SH-SY5Y (cell line): Measurements from ENCODE around the gene ETFA.

Source experiments
- GATA2 ChIP-seq: IDR thresholded peaks from 2 replicates; pipeline ENCODE4 v1.6.1; 2011; ENCODE audit warnings: mild to moderate bottlenecking, low read depth, low read length
- GATA3 ChIP-seq: IDR thresholded peaks from 2 replicates; pipeline ENCODE4 v1.6.1; 2011; ENCODE audit warnings: low read depth, mild to moderate bottlenecking, low read length, moderate library complexity

ETFA gene

DNA sequence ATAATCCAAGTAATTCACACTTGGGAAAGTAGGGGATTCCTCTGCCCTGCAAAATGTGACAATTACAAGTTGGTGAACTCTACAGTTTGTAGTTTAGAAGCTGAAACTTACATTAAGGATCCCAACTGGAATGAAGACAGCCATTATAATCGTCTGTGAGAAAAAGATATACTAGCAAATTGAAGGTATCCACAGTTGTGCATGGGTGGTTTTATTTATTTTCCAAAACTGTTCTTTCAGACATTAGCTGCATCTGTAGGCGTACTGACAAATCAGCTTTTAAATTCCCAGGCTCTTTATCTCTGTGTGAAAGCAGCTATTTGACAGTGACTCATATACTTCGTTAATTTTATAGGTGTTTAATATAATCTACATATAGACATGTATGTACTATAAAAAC lies 12.8 kb upstream of the ETFA start:
- TF ChIP-seq GATA2 = no peak
- TF ChIP-seq GATA3 = no peak

DNA sequence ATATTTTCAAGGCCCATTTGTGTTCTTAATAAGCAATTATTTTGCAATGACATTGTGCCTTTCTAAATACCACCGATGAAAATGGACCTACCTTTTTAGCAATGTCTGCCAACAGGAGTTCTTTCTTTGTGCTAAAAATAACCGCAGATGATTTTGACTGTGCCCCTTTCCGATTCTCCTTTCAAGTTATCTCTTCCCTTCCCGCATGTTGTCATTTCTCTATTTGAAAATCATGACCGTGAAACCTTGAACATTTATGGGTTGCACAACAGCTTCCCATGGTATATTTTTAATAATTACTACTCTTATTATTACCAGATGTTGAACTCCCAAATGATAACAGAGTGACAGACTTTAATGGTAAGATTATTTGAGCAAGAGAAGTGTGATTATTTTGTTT lies 10.3 kb upstream of the ETFA start:
- TF ChIP-seq GATA3 = no peak
- no peak for TF ChIP-seq GATA2

- TF ChIP-seq GATA3 (no peak), GATA2 (no peak)
These were observed 9.9 kb upstream of the ETFA start for GRCh38 chr15:76321171-76321570.

GRCh38 chr15:76320012-76320411 lies 8.7 kb upstream of the ETFA start:
- no peak for TF ChIP-seq GATA3
- TF ChIP-seq GATA2 = no peak

GRCh38 chr15:76313731-76314130 lies 2.5 kb upstream of the ETFA start:
- TF ChIP-seq GATA2 (no peak), GATA3 (no peak)

DNA sequence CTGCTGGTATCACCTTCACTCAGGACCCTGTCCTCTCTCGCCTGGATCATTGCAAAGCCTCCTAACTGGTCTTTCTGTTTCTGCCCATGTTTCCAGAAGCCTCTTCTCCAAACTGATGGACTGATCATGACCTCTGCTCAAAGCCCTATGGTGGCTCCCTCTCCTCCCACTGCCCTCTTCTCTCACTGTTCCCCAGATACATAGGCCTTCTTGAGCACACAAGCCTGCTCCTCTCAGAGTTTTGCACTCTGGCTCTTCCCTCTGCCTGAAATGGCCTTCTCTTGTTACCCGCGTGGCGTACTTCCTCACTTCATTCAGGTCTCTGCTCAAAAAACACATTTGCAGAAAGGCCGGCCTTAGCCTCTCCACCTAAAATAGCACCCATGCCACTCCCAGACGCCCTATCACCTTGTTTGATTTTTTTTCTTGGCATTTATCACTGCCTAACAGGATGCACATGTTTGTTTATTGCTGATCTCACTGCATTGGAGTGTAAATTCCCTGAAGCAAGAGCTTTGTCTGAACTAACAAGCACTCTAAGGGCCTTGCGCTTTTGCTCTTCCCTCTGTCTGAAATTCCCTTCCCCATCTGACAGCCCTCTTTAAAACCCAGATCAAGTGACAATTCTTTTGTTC lies 1.4 kb upstream of the ETFA start:
- TF ChIP-seq GATA2 = no peak
- no peak for TF ChIP-seq GATA3

DNA sequence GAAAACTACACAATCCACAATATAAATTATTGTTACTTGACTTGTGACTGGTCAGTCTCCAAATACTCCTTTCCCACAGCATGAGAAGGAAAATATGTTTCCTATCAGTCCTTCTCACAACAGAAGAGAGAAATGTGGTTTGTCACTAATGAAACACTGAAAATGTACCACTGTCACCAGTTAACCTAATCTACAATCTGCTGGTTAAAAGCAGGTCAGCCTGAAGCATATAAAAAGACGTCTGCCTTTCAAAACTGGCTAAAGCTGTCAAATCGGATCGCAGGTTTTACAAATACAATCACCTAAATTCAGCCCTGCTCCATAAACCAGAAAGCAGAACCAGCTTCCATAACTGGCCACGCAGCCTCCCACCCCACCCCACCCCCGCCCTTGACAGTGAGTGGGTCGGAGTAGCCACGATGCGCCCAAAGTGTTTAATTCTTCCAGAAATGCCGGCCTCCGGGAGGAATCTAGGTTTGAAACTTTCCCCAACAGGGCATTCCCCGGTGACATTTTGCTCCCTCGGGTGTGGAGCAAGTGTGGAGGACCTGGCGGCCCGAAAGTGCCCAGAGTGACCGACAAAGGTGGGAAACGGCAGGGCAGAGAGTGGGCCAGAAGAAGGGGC lies 682 bp downstream of the ETFA start:
- TF ChIP-seq GATA3 (no peak), GATA2 (no peak)

DNA sequence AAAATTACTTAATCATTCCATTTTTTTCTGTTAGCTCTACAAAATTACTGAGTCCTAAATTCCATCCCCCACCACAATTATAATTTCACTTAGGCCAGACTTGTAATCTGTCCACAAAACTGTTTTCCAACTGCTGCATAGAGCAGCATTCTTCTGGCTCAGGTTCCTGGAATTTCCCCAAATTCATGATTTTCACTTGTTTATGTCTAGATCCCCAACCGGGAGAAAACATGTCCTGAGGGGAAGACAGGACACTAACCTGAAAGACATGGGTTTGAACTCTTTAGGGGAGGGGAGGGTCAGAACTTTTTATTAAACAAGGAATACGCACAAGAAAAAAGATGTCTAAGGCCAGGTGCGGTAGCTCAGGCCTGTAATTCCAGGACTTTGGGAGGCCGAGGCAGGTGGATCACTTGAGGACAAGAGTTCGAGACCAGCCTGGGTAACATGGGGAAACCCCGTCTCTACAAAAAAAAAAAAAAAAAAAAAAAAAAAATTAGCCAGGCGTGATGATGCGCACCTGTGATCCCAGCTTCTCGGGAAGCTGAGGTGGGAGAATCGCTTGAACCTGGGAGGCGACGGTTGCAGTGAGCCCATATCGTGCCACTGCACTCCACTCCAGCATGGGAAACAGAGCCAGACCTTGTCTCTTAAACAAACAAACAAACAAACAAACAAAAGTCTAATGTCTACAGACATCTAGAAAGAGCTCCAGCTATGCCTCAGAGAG lies 1.5 kb downstream of the ETFA start:
- TF ChIP-seq GATA2 (no peak), GATA3 (no peak)

DNA sequence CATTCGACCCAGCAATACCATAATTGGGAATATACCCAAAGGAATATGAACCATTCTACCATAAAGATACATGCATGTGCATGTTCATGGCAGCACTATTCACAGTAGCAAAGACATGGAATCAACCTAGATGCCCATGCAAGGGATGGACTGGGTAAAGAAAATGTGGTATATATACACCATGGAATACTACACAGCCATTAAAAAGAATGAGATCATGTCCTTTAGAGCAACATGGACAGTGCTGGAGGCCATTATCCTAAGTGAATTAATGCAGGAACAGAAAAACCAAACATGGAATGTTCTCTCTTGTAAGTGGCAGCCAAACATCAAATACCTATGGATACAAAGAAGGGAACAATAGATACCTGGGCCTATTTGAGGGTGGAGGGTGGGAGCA lies 7.4 kb downstream of the ETFA start:
- TF ChIP-seq GATA3 (no peak), GATA2 (no peak)

GRCh38 chr15:76299786-76300185 lies 11.5 kb downstream of the ETFA start:
- no peak for TF ChIP-seq GATA3
- no peak for TF ChIP-seq GATA2

- TF ChIP-seq GATA2 = no peak
- TF ChIP-seq GATA3 = no peak
These were observed 12.3 kb downstream of the ETFA start for GRCh38 chr15:76298986-76299385.

GRCh38 chr15:76296849-76297248 lies 14.4 kb downstream of the ETFA start:
- TF ChIP-seq GATA2 = no peak
- no peak for TF ChIP-seq GATA3

DNA sequence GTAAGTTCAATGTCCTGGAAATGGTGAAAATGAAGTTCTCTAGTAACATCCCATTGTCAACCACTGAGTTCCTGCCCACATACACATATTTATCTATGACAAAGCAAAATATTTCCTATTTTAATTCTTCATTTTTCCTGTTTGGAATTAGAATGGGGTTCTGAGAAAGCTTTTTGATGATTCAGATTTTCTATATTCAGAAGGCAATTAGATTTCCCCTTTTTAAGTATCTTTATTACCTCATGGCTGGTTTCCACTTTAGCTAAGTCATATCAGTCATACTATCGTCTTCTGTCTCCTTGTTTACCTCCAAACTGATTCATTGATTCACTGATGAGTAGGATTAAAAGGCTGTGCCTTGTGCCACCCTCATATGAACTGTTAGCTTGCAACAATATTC lies 17.9 kb downstream of the ETFA start:
- TF ChIP-seq GATA2 (no peak), GATA3 (no peak)

DNA sequence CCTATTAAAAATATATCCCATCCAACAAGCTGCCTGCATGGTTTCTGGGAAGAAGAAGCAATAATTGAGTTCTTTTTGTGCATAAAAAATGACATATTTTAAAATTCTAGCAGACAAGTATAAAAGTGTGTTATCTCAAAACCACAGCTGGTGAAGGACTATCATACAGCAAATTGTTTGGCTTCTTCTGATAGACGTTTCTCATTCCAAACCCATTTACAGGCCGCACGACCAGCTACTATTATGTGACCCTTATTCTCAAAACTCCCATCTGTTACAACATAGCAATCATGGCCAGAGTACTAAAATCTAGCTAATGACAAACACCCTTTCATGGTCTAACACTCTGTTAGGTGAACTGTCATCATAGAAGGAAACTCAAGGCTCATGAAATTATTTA lies 21.7 kb downstream of the ETFA start:
- TF ChIP-seq GATA2 = no peak
- no peak for TF ChIP-seq GATA3

GRCh38 chr15:76286271-76286879 lies 24.9 kb downstream of the ETFA start:
- TF ChIP-seq GATA2 (no peak), GATA3 (no peak)

DNA sequence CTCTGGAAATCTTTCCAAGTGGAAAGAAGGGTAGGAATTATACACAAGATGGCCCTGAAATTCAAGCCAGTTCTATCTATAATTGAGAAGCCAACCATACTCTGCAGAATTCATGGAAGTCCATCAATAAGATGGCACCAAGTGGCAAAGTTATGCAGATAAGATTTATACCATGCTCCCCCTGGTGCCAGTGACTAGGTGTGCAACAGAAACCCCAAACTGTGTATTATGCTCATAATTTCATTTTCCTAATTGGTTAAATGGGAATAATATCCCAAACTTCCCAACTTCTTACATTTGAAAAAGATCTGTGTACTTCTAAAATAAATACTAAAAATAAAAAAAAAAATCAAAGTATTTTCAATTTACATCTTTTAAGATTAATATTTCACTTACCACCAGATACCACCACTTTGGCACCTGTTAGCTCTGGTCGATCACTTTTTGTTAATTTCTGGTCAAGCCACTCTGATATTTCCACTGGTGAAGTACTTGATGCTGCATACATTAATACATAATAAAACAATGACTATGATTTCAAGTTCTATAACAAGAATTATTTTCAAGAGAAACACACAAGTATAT lies 25.9 kb downstream of the ETFA start:
- TF ChIP-seq GATA2 = no peak
- TF ChIP-seq GATA3 = no peak

DNA sequence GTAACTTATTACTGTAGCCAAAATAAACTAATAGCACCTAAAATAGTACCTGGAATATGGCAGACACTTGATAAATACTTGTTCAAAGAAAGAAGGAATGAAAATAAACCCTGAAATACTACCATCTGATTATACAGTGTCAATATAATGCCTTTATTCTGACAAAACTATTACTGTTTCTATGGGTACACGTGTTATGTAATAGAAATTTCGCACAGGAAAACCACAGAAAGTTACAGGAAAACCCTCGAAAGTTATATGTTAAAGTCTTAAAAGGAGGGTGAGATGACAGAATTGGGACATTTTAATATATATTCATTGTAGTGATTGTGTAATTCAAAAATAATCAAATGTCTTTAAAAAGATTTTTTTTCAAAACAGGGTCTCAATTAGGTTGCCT lies 28.8 kb downstream of the ETFA start:
- no peak for TF ChIP-seq GATA2
- TF ChIP-seq GATA3 = no peak
